ENCODE measurements around the gene OR10AG1.

- TF ChIP-seq CTCF (IDR thresholded peaks at IDR 0.05) (no peak), POLR2A (IDR thresholded peaks at IDR 0.05) (no peak)
These were observed 1.8 kb downstream of the OR10AG1 start for GRCh38 chr11:55967914-55968313.
